Measurements from ENCODE around the gene NPC1L1. TPM values are rescaled to one million over a fixed set of nuclear protein-coding genes. Genes with fewer than 3 reads are reported as not detected.
"Not testable (repeated sequence)": the region's sequence is repeated elsewhere in the genome, so short reads cannot be mapped to it uniquely, and the experiment has no call there.

The NPC1L1 gene
- polyA plus RNA-seq, 3 donors: 0.04 TPM; not detected in 2

GRCh38 chr7:44555350-44555749, 14.2 kb upstream of the NPC1L1 start:
- H3K36me3 ChIP-seq (replicated peaks in 1 of 2; ENCODE audit: control insufficient read depth in 1 of 2, insufficient read depth in 2 of 2, low read length in 2 of 2): no peaks in the 10 kb centered on the region
- H3K9me3 ChIP-seq (replicated peaks in 1 of 2; ENCODE audit: control insufficient read depth in 1 of 2, insufficient read depth in 1 of 2, low read length in 2 of 2): no peaks in the 10 kb centered on the region
- Mint-ChIP-seq H3K4me3 (no peak overlapping the region), H3K4me1 (no peaks in the 10 kb centered on the region), H3K36me3 (no peaks in the 10 kb centered on the region), H3K9me3 (peaks cover 0 to 6% (median 0%) of the 10 kb centered on the region in 7 donors), H3K27me3 (ENCODE audit: low read depth in 3 of 3) (peaks cover 2 to 21% (median 16%) of the 10 kb centered on the region in 3 donors), H3K27ac (no peak overlapping the region)
- H3K27me3 ChIP-seq (ENCODE audit: control insufficient read depth in 2 of 2, insufficient read depth in 2 of 2, low read length in 2 of 2): no peaks in the 10 kb centered on the region
- no peak for TF ChIP-seq CTCF (IDR thresholded peaks at IDR 0.05)
- H2AFZ ChIP-seq (ENCODE audit: insufficient read depth, low read depth, low read length, poor library complexity, severe bottlenecking): no peak overlapping the region
- intact Hi-C loops (cut with micrococcal nuclease): no loop called here
- no peak overlapping the region for H3K4me2 ChIP-seq (replicated peaks; ENCODE audit: extremely low read depth, low read length, poor library complexity, severe bottlenecking)
- WGBS (ENCODE audit: insufficient coverage): no CpG with 5 or more reads among the region's 2 CpGs
- H4K20me1 ChIP-seq (ENCODE audit: insufficient read depth, low read length): no peaks in the 10 kb centered on the region
- H3K4me3 ChIP-seq (replicated peaks in 1 of 3; ENCODE audit: low read depth in 2 of 3, low read length in 3 of 3): no peak overlapping the region
- no peaks in the 10 kb centered on the region for H3K4me1 ChIP-seq (ENCODE audit: control insufficient read depth in 1 of 2, insufficient read depth in 2 of 2, low read length in 2 of 2)
- no peak overlapping the region for H3K9ac ChIP-seq (ENCODE audit: insufficient read depth, low read length, poor library complexity, severe bottlenecking)
- no peaks in the 10 kb centered on the region for H3K79me2 ChIP-seq (ENCODE audit: insufficient read depth, low read length)
- DNase-seq: no peak
- no peak overlapping the region for H3K27ac ChIP-seq (ENCODE audit: low read depth in 1 of 2, low read length in 2 of 2)

- H3K4me3 Mint-ChIP-seq; H3K4me2 ChIP-seq (replicated peaks; ENCODE audit: extremely low read depth, low read length, poor library complexity, severe bottlenecking); H3K9me3 ChIP-seq (replicated peaks in 1 of 2; ENCODE audit: control insufficient read depth in 1 of 2, insufficient read depth in 1 of 2, low read length in 2 of 2); H2AFZ ChIP-seq (ENCODE audit: insufficient read depth, low read depth, low read length, poor library complexity, severe bottlenecking); H3K27ac ChIP-seq (ENCODE audit: low read depth in 1 of 2, low read length in 2 of 2); H3K4me1 ChIP-seq (ENCODE audit: control insufficient read depth in 1 of 2, insufficient read depth in 2 of 2, low read length in 2 of 2); H3K27me3 ChIP-seq (ENCODE audit: control insufficient read depth in 2 of 2, insufficient read depth in 2 of 2, low read length in 2 of 2); H3K9me3 Mint-ChIP-seq; H3K27ac Mint-ChIP-seq; H3K4me1 Mint-ChIP-seq; H4K20me1 ChIP-seq (ENCODE audit: insufficient read depth, low read length); H3K9ac ChIP-seq (ENCODE audit: insufficient read depth, low read length, poor library complexity, severe bottlenecking); H3K36me3 ChIP-seq (replicated peaks in 1 of 2; ENCODE audit: control insufficient read depth in 1 of 2, insufficient read depth in 2 of 2, low read length in 2 of 2); DNase-seq; H3K4me3 ChIP-seq (replicated peaks in 1 of 3; ENCODE audit: low read depth in 2 of 3, low read length in 3 of 3); H3K36me3 Mint-ChIP-seq; intact Hi-C loops (cut with micrococcal nuclease); H3K79me2 ChIP-seq (ENCODE audit: insufficient read depth, low read length): not testable (repeated sequence)
- WGBS (ENCODE audit: insufficient coverage): no CpG with 5 or more reads among the region's 3 CpGs
- peaks cover 8 to 31% (median 15%) of the 10 kb centered on the region in 3 donors for H3K27me3 Mint-ChIP-seq (ENCODE audit: low read depth in 3 of 3)
These were observed 11.4 kb upstream of the NPC1L1 start for GRCh38 chr7:44552473-44553005.

Measured in CD14-positive monocyte (primary cell).